ENCODE results near the gene PDE1A.

- no peak for TF ChIP-seq EZH2 (IDR thresholded peaks at IDR 0.05; ENCODE audit: borderline replicate concordance, low read length)
- TF ChIP-seq CTCF (conservative IDR thresholded peaks at IDR 0.05 in 1 of 2, IDR thresholded peaks at IDR 0.05 in 1 of 2; ENCODE audit: extremely low read depth in 1 of 2, insufficient read depth in 1 of 2, low read depth in 1 of 2, low read length in 2 of 2) = no peak
These were observed 158.9 kb downstream of the PDE1A start for GRCh38 chr2:182267971-182268370.
